GM12872 (cell line): ENCODE data around the gene ZNF436.

Experiments
- CTCF ChIP-seq: IDR thresholded peaks from 3 replicates; pipeline ENCODE4 v1.5.1; 2011; ENCODE audit warnings: low read depth, mild to moderate bottlenecking, low read length, moderate library complexity; ENCODE audit not compliant: insufficient read depth

The ZNF436 gene

GRCh38 chr1:23369335-23370013 lies at the start of gene ZNF436:
Gene ZNF436 (minus strand): TSS chr1:23369836. CDS start chr1:23368005, 1,831 bp downstream.
- no peak for TF ChIP-seq CTCF

- TF ChIP-seq CTCF: no peak
Observed at GRCh38 chr1:23419180-23419579, 49.5 kb upstream of the ZNF436 start.

- TF ChIP-seq CTCF: no peak
Observed at GRCh38 chr1:23417570-23417969, 47.9 kb upstream of the ZNF436 start.

- no peak for TF ChIP-seq CTCF
Observed at GRCh38 chr1:23416964-23417363, 47.3 kb upstream of the ZNF436 start.

- no peak for TF ChIP-seq CTCF
Observed at GRCh38 chr1:23408797-23409290, 39.2 kb upstream of the ZNF436 start.

GRCh38 chr1:23407016-23407630 lies 37.5 kb upstream of the ZNF436 start:
- TF ChIP-seq CTCF: no peak

- no peak for TF ChIP-seq CTCF
Observed at GRCh38 chr1:23405946-23406345, 36.3 kb upstream of the ZNF436 start.
